Fibroblast of lung (primary cell): ENCODE measurements around the gene STMN1.

Experiments
- CTCF ChIP-seq, 2 donors: IDR thresholded peaks in 1 of 2; conservative IDR thresholded peaks in 1 of 2; 1 replicate in 1 of 2; 2 replicates in 1 of 2; pipeline ENCODE4 v1.5.1; 2011 to 2012; ENCODE audit warnings: low read length in 2 of 2, control low read depth in 1 of 2, inconsistent platforms in 1 of 2, low read depth in 1 of 2, mild to moderate bottlenecking in 1 of 2
- EZH2 ChIP-seq: IDR thresholded peaks from 2 replicates; pipeline ENCODE4 v1.5.1; 2012; ENCODE audit warnings: low read length, control low read depth, mild to moderate bottlenecking; ENCODE audit errors: missing control alignments

GRCh38 chr1:25927521-25928265, 21.5 kb upstream of the STMN1 start:
- TF ChIP-seq CTCF (conservative IDR thresholded peaks at IDR 0.05 in 1 of 2, IDR thresholded peaks at IDR 0.05 in 1 of 2; ENCODE audit: low read depth in 1 of 2, low read length in 2 of 2) (no peak), EZH2 (no peak)
